K562 (cell line): ENCODE data around the gene DBNDD1. TPM values are rescaled to one million over a fixed set of nuclear protein-coding genes. Genes with fewer than 3 reads are reported as not detected.

Experiments
- ETV1 ChIP-seq: fragments of 450-650 bp; conservative IDR thresholded peaks from 2 replicates; pipeline ENCODE4 v1.6.1; 2016; ENCODE audit warnings: missing genetic modification characterization, control low read depth, low read depth, missing compliant biosample characterization
- HDAC1 ChIP-seq, 2 experiments: fragments of 450-650 bp; IDR thresholded peaks; 2 replicates each; pipeline ENCODE4 v1.6.1; 2016 to 2017; ENCODE audit warnings: inconsistent platforms in 1 of 2, mild to moderate bottlenecking in 1 of 2, moderate library complexity in 1 of 2
- MTA3 ChIP-seq: fragments of 450-650 bp; formaldehyde crosslinking; IDR thresholded peaks from 2 replicates; pipeline ENCODE4 v1.6.1; 2017; ENCODE audit warnings: mild to moderate bottlenecking, borderline replicate concordance
- MYC ChIP-seq, 2 experiments: fragments of 250-450 bp in 1 of 2; sonication (Bioruptor Pico) in 1 of 2; IDR thresholded peaks; 2 replicates each; pipeline versions ENCODE4 v1.5.1 to v1.6.1; 2012 to 2021; ENCODE audit warnings: low read depth in 2 of 2, borderline replicate concordance in 1 of 2, improper control_type of control experiment in 1 of 2, low read length in 1 of 2, mild to moderate bottlenecking in 1 of 2, moderate library complexity in 1 of 2
- WHSC1 ChIP-seq: IDR thresholded peaks from one replicate; pipeline ENCODE4 v1.6.1; 2012; ENCODE audit warnings: low read length, control low read depth, inconsistent platforms
- ZNF12 ChIP-seq: sonication (generic); formaldehyde crosslinking; IDR thresholded peaks from 2 replicates; pipeline ENCODE4 v1.4.0; 2020; ENCODE audit warnings: mild to moderate bottlenecking, missing genetic modification reagents
- polyA plus RNA-seq, 8 experiments: library from polyadenylated mRNA; depleted of rRNA in 4 of 8; stranded (reverse) in 5 of 8; unstranded in 3 of 8; fragments of >200 nt; fragmentation: Nextera tagmentation in 2 of 8; fragmentation: Illumina TruSeq in 1 of 8; extraction: Ambion mirVana in 2 of 8; extraction: Trizol in 1 of 8; gene quantifications; 2 replicates each; pipeline versions ENCODE4 v1.2.1 to v1.2.3, GENCODE V29; 2011 to 2014; ENCODE audit warnings: inconsistent platforms in 1 of 8, missing spikeins in 1 of 8
- total RNA-seq, 7 experiments: library from RNA; depleted of rRNA in 6 of 7; stranded (reverse); fragments of >200 nt in 6 of 7; fragmentation: Illumina TruSeq in 2 of 7; extraction: Trizol in 2 of 7; gene quantifications; 2 replicates each; pipeline versions ENCODE4 v1.2.1 to v1.2.3, GENCODE V29; 2011 to 2021; ENCODE audit warnings: low replicate concordance in 1 of 7
- TF ChIP-seq, protein P1 (sequence below): fragments of 450-650 bp; IDR thresholded peaks from 2 replicates; pipeline ENCODE4 v1.6.1; 2017; ENCODE audit warnings: antibody characterized with exemption, mild to moderate bottlenecking
- TF ChIP-seq, protein P2 (sequence below), 2 experiments: fragments of 450-650 bp in 1 of 2; sonication (generic) in 1 of 2; formaldehyde crosslinking in 1 of 2; IDR thresholded peaks; 2 replicates each; pipeline versions ENCODE4 v1.7.1 to v1.9.0; 2016 to 2022; ENCODE audit warnings: inconsistent platforms in 1 of 2, mild to moderate bottlenecking in 1 of 2, missing genetic modification reagents in 1 of 2
- TF ChIP-seq, protein P3 (sequence below): sonication (generic); formaldehyde crosslinking; IDR thresholded peaks from 2 replicates; pipeline ENCODE4 v1.8.0; 2022; ENCODE audit warnings: mild to moderate bottlenecking, missing genetic modification reagents

DBNDD1 gene
- total and polyA plus RNA-seq, 9 of the 15 experiments (the other 6 are each of a cell fraction or from before 2014, with no cell fraction given): 0.55 to 13.0 (median 5.8) TPM

DNA sequence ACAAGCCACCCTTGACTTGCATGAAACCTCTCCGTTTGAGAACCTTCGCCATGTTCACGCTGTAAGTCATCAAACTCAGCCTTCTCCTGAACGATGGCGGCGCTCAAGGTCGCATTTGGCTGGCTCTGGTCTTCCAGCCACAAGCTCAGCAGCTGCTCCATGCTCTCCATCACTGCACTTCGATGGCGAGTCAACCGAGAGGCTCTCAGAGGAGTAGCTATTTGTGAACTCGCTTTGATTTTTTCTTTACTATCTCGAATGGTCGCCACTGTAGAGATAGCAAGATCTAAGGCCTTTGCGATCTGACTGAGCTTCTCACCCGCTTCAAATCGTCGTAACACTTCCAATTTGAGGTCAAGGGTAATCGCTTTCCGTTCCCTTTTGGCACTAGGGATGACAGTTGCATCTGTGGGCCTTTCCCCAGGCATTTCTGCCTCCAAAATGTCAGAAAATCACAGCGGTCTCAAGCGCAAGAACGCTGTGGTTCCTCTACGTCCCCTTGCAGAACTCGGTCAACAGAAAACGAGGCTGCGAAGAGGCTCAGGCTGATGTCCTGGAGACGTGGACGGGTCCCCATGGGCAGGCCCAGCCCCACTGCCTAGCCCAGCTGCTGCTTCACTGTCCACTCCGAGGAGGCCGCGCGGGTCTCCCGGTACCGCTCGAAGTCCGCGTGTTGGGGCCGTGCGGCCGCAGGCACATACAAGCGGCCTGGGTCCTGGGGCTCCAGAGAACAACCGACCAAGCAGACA is 47.6 kb downstream of the DBNDD1 start (continued):
- TF ChIP-seq, protein P1, sequence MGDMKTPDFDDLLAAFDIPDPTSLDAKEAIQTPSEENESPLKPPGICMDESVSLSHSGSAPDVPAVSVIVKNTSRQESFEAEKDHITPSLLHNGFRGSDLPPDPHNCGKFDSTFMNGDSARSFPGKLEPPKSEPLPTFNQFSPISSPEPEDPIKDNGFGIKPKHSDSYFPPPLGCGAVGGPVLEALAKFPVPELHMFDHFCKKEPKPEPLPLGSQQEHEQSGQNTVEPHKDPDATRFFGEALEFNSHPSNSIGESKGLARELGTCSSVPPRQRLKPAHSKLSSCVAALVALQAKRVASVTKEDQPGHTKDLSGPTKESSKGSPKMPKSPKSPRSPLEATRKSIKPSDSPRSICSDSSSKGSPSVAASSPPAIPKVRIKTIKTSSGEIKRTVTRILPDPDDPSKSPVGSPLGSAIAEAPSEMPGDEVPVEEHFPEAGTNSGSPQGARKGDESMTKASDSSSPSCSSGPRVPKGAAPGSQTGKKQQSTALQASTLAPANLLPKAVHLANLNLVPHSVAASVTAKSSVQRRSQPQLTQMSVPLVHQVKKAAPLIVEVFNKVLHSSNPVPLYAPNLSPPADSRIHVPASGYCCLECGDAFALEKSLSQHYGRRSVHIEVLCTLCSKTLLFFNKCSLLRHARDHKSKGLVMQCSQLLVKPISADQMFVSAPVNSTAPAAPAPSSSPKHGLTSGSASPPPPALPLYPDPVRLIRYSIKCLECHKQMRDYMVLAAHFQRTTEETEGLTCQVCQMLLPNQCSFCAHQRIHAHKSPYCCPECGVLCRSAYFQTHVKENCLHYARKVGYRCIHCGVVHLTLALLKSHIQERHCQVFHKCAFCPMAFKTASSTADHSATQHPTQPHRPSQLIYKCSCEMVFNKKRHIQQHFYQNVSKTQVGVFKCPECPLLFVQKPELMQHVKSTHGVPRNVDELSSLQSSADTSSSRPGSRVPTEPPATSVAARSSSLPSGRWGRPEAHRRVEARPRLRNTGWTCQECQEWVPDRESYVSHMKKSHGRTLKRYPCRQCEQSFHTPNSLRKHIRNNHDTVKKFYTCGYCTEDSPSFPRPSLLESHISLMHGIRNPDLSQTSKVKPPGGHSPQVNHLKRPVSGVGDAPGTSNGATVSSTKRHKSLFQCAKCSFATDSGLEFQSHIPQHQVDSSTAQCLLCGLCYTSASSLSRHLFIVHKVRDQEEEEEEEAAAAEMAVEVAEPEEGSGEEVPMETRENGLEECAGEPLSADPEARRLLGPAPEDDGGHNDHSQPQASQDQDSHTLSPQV: peak; percentile 17; the same call in 1 of the 2 replicates
- TF ChIP-seq ZNF12 (CRISPR knock-in tag) (no peak), MYC (IDR thresholded peaks at IDR 0.05; ENCODE audit: low read depth, low read length) (no peak; the same call in 1 of the 2 replicates), MYC (CRISPR knock-in tag; IDR thresholded peaks at IDR 0.05; ENCODE audit: borderline replicate concordance, low read depth) (peak; percentile 64; the same call in 1 of the 2 replicates), MTA3 (0 out of 2 replicates have a peak, but pooled peaks have one; percentile 14), WHSC1 (no peak), ETV1 (tag) (peak; percentile 45; the same call in 1 of the 2 replicates), HDAC1 (IDR thresholded peaks at IDR 0.05) (0 out of 4 replicates have a peak, but pooled peaks of 1 of the 2 experiments have one; percentile 41)
- TF ChIP-seq, protein P2, sequence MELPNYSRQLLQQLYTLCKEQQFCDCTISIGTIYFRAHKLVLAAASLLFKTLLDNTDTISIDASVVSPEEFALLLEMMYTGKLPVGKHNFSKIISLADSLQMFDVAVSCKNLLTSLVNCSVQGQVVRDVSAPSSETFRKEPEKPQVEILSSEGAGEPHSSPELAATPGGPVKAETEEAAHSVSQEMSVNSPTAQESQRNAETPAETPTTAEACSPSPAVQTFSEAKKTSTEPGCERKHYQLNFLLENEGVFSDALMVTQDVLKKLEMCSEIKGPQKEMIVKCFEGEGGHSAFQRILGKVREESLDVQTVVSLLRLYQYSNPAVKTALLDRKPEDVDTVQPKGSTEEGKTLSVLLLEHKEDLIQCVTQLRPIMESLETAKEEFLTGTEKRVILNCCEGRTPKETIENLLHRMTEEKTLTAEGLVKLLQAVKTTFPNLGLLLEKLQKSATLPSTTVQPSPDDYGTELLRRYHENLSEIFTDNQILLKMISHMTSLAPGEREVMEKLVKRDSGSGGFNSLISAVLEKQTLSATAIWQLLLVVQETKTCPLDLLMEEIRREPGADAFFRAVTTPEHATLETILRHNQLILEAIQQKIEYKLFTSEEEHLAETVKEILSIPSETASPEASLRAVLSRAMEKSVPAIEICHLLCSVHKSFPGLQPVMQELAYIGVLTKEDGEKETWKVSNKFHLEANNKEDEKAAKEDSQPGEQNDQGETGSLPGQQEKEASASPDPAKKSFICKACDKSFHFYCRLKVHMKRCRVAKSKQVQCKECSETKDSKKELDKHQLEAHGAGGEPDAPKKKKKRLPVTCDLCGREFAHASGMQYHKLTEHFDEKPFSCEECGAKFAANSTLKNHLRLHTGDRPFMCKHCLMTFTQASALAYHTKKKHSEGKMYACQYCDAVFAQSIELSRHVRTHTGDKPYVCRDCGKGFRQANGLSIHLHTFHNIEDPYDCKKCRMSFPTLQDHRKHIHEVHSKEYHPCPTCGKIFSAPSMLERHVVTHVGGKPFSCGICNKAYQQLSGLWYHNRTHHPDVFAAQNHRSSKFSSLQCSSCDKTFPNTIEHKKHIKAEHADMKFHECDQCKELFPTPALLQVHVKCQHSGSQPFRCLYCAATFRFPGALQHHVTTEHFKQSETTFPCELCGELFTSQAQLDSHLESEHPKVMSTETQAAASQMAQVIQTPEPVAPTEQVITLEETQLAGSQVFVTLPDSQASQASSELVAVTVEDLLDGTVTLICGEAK (IDR thresholded peaks at IDR 0.05): peak; percentile 35; the same call in 1 of the 2 replicates
- TF ChIP-seq, protein P2 (CRISPR knock-in tag; IDR thresholded peaks at IDR 0.05): no peak
- TF ChIP-seq, protein P3, sequence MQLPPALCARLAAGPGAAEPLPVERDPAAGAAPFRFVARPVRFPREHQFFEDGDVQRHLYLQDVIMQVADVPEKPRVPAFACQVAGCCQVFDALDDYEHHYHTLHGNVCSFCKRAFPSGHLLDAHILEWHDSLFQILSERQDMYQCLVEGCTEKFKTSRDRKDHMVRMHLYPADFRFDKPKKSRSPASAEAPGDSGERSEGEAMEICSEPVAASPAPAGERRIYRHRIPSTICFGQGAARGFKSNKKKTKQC: 0 out of 2 replicates have a peak, but pooled peaks have one; percentile 35
